Middle frontal gyrus (tissue), 1 donor: ENCODE results near the gene CYP2U1.

Experiments
- DNase-seq: peaks from one replicate; pipeline ENCODE4 v3.0.0-alpha.2; 2015; ENCODE audit warnings: low spot score; ENCODE audit errors: extremely low spot score

Gene CYP2U1

DNA sequence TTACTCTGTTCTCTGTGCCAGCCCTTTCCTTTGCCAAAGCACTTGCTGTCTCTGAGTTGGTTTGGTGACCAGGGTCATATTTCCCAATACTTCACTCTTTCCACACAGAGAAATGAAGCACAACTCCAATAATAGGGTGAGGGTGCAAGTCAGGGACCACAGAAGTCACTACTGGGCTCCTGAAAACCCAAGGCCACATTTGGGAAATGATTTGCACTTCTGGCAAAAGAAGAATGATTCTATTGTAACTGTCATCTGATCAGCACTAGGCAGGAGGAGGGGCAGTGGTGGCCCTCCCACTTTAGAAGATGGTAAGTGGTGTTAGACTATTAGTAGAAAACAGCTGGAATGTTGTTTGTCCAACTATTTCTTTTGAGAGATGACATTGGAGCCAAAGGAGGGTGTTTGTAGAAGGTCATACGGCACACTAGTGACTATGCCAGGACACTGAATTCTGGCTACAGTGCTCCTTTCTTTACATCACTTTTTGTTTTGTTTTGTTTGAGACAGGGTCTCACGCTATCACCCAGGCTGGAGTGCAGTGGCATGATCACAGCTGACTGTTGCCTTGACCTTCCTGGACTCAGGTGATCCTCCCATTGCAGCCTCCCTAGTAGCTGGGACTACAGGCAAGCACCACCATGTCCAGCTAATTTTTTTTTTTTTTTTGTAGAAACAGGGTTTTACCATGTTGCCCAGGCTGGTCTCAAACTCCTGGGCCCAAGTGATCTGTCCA lies 47.5 kb downstream of the CYP2U1 start:
- no peak for DNase-seq

DNA sequence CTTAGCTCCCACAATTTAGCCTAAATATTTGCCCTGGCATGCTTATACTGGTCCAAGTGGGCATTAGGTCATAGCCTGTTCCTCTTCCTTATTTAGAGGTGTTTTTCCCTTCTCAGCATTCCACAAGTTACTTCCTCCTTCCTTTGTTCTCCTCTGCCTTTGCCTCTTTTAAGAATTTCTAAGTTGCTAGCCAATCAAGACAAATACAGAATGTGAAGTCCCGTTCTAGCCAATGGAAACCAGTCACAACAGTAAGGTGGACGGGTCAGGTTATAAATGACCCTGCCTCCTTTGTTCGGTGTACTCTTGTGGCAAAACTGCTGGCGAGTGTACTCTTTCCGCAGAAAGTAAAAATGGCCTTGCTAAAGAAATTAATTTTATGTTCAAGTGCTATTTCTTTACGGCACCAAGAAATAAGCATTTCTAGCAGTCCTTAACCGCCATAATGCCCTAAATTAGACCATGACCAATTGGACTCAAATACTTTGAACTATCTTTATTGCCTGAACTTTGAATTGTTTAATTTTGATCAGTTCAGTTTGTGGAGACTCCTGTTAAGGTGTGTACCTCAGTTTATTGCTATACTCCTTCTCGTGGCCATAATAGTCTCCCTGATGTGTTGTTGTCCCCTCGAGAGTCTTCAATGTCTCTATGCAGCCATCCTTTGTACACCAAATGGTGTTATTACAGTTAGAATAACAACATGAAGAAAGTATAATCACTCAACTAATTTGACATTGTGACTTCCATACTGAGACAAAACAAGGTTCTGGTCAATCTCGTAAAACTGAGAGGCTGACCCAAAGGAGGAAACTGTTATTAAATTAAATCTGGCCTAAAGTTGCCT lies 56.8 kb downstream of the CYP2U1 start:
- DNase-seq, result no peak

DNA sequence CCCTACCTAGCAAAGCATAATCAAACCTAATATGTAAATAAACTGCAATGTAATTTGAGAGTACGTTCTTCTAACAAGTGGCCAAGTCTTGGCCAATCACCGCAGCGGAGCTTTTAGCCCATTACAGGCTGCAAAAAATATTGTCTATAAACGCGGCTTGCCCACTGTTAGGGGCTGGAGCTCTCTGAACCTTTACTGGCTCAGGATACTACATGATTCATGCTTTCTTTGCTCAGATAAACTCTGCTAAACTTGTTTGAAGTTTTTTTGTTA lies 57.4 kb downstream of the CYP2U1 start:
- no peak for DNase-seq

- no peak for DNase-seq
Observed at GRCh38 chr4:107989162-107989536, 57.8 kb downstream of the CYP2U1 start.

GRCh38 chr4:107989537-107990386 lies 58.4 kb downstream of the CYP2U1 start, which contains the start of gene HADH:
TSS of gene HADH (plus strand) at chr4:107989889. CDS start at chr4:107989933, 44 bp downstream.
- peak; percentile 88 for DNase-seq

GRCh38 chr4:107991945-107992630 lies 60.7 kb downstream of the CYP2U1 start:
- DNase-seq, result no peak

GRCh38 chr4:107993969-107994368 lies 62.6 kb downstream of the CYP2U1 start:
- DNase-seq, result no peak

- DNase-seq, result no peak
Observed at GRCh38 chr4:107994894-107995293, 63.5 kb downstream of the CYP2U1 start.

DNA sequence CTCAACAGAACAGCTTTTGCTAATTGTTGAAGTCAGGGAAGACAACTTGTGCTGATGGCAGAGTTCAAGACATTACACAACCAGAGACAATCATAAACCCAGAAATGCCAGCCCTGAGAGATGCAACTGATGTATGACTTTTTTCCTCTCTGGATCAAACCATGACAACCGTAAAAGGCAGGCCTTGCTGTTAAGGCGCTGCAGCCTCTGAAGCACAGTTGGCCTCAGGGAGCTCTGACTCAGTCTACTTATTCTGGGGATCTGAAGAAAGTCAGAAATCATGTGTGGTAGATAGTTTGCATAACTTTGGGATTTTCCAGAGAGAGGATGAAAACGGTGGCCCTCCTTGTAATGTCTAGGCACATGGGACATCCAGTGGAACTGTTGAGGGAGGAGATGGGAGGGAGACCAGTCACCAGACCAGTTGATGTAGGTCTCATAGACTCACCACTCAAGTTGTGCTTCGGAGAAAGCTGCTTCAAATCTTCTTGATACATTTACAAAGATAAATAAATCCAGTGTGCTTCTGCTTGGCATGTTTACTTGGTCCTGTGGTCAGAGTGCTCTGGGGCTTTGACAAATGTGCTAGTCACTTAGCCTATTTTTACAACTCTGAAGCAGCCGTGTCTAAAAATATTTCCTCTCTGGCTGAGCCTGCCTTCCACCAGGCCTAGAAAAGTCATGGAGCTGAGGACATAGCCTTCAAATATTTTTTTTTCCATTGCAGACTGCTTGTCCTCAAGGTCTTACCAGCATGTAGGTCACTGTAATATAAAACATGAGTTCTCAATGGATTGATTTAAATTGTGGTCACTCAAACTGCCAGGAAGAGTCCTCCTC lies 65.8 kb downstream of the CYP2U1 start:
- no peak for DNase-seq

- no peak for DNase-seq
Observed at GRCh38 chr4:107997794-107998193, 66.4 kb downstream of the CYP2U1 start.

DNA sequence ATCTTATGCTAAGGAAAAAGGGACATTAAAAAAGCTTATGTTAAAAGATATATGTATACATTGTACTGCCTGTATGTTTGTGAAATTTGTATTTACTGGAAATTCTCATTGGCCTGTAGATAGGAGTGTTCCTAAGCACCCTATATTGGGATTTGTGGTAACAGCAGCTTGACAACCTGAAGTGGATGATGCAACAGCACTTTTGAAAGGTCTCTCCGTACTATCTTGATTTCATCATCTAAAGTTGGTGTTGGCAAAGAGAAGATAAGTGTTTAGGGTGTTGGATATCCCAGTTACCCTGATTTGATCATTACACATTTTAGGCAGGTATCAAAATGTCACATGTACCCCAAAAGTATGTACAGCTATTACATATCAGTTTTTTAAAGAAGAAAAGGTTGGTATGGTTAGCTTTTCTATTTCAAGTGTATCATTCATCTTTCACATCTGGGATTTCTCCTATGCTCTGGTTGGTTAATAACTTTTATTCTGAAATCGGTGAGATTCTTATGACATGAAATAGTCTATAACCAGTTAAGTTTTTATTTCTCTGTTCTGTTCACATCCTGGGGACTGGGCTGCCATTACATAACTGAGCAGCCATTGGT lies 68.7 kb downstream of the CYP2U1 start:
- DNase-seq, result no peak

GRCh38 chr4:108001540-108002135 lies 70.3 kb downstream of the CYP2U1 start:
- no peak for DNase-seq
